ENCODE results near the gene OTOA. TPM values are rescaled to one million over a fixed set of nuclear protein-coding genes. Genes with fewer than 3 reads are reported as not detected.

The OTOA gene
- total and polyA plus RNA-seq, 2 of the 13 experiments (the other 11 are each of a cell fraction or from before 2014, with no cell fraction given): 0.05 to 0.15 TPM

GRCh38 chr16:21638573-21638975 is 25.2 kb upstream of the OTOA start (continued):
- TF ChIP-seq ZNF281 (CRISPR knock-in tag; IDR thresholded peaks at IDR 0.05; ENCODE audit: borderline replicate concordance): peak; percentile 96
- TF ChIP-seq CBFB (CRISPR knock-in tag; IDR thresholded peaks at IDR 0.05): 0 out of 2 replicates have a peak, but pooled peaks have one; percentile 41
- TF ChIP-seq, protein P1, sequence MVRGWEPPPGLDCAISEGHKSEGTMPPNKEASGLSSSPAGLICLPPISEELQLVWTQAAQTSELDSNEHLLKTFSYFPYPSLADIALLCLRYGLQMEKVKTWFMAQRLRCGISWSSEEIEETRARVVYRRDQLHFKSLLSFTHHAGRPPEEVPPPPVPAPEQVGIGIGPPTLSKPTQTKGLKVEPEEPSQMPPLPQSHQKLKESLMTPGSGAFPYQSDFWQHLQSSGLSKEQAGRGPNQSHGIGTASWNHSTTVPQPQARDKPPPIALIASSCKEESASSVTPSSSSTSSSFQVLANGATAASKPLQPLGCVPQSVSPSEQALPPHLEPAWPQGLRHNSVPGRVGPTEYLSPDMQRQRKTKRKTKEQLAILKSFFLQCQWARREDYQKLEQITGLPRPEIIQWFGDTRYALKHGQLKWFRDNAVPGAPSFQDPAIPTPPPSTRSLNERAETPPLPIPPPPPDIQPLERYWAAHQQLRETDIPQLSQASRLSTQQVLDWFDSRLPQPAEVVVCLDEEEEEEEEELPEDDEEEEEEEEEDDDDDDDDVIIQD (CRISPR knock-in tag; IDR thresholded peaks at IDR 0.05; ENCODE audit: low read depth): peak; percentile 98
- TF ChIP-seq HOXA7 (CRISPR knock-in tag; IDR thresholded peaks at IDR 0.05): no peak
- no peak for TF ChIP-seq ZNF496 (CRISPR knock-in tag; IDR thresholded peaks at IDR 0.05; ENCODE audit: insufficient replicate concordance)
- TF ChIP-seq SOX5 (CRISPR knock-in tag; IDR thresholded peaks at IDR 0.05; ENCODE audit: borderline replicate concordance): peak; percentile 82
- TF ChIP-seq ZNF451 (CRISPR knock-in tag; IDR thresholded peaks at IDR 0.05): no peak
- TF ChIP-seq, protein P2, sequence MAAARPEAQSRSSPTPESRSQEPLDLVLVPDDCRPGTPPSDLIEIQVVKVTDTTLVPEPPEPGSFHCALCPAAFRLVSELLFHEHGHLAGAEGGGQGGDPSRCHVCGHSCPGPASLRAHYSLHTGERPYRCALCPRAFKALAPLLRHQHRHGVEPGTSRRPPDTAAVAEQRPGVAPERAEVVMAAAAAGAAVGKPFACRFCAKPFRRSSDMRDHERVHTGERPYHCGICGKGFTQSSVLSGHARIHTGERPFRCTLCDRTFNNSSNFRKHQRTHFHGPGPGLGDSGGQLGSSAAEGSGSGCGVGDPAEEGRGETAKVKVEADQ (CRISPR knock-in tag; IDR thresholded peaks at IDR 0.05; ENCODE audit: borderline replicate concordance): 0 out of 2 replicates have a peak, but pooled peaks have one; percentile 43
- peak; percentile 47; the same call in 1 of the 2 replicates for TF ChIP-seq NCOR1 (IDR thresholded peaks at IDR 0.05; ENCODE audit: borderline replicate concordance, low read length)
- TF ChIP-seq MIER3 (CRISPR knock-in tag; IDR thresholded peaks at IDR 0.05; ENCODE audit: borderline replicate concordance): peak; percentile 88
- TF ChIP-seq ZNF276 (CRISPR knock-in tag; IDR thresholded peaks at IDR 0.05; ENCODE audit: low read depth): no peak
- TF ChIP-seq NFE2 (CRISPR knock-in tag; IDR thresholded peaks at IDR 0.05): no peak
- no peak for TF ChIP-seq ZNF547 (CRISPR knock-in tag; IDR thresholded peaks at IDR 0.05)
- no peak for TF ChIP-seq CENPT (CRISPR knock-in tag; IDR thresholded peaks at IDR 0.05; ENCODE audit: low read depth)
- TF ChIP-seq RFX1 (IDR thresholded peaks at IDR 0.05): no peak
- no peak for TF ChIP-seq RARG (CRISPR knock-in tag; IDR thresholded peaks at IDR 0.05; ENCODE audit: low read depth)
- no peak for TF ChIP-seq ZBTB43 (CRISPR knock-in tag; conservative IDR thresholded peaks at IDR 0.05)
- no peak for TF ChIP-seq CBX2 (IDR thresholded peaks at IDR 0.05; ENCODE audit: low read depth, low read length)
- TF ChIP-seq CBX2 (CRISPR knock-in tag; IDR thresholded peaks at IDR 0.05; ENCODE audit: low read depth): no peak
- TF ChIP-seq PHF21A (CRISPR knock-in tag; IDR thresholded peaks at IDR 0.05): no peak
- no peak for TF ChIP-seq HMGA1 (CRISPR knock-in tag; conservative IDR thresholded peaks at IDR 0.05)
- peak; percentile 92 for TF ChIP-seq FOXA3 (CRISPR knock-in tag; IDR thresholded peaks at IDR 0.05)
- TF ChIP-seq, protein P3, sequence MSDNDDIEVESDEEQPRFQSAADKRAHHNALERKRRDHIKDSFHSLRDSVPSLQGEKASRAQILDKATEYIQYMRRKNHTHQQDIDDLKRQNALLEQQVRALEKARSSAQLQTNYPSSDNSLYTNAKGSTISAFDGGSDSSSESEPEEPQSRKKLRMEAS (IDR thresholded peaks at IDR 0.05): peak; percentile 64; the same call in 1 of the 2 replicates
- no peak for TF ChIP-seq ZSCAN25 (CRISPR knock-in tag; IDR thresholded peaks at IDR 0.05)
